HCT116 (cell line): ENCODE data around the gene NKTR. TPM values are rescaled to one million over a fixed set of nuclear protein-coding genes. Genes with fewer than 3 reads are reported as not detected.

Experiments used
- ATAC-seq: fragments of 200-7000 bp; cut with Tn5 transposase; 2 replicates; pipeline ENCODE4 v1.9.1; 2020; ENCODE audit warnings: mild to moderate bottlenecking, moderate library complexity
- BruUV-seq: library from RNA; stranded (reverse); fragments of 400-500 nt; replicated peaks from 2 replicates; lab custom pipeline; 2021; lab: Mats Ljungman, UMichigan
- CTCF ChIA-PET: fragments of 300-600 bp; sonication (Branson Sonifier 250); formaldehyde crosslinking; loops from one replicate; lab custom pipeline; 2021; ENCODE audit warnings: antibody characterized with exemption; lab: Charles Lee
- POLR2A ChIA-PET: fragments of 300-600, 350-600 bp; sonication (Branson Sonifier 250); formaldehyde crosslinking; loops from one replicate; lab custom pipeline; 2021; ENCODE audit warnings: antibody characterized with exemption; lab: Charles Lee
- RAD21 ChIA-PET, 2 experiments: fragments of 300-600 bp; sonication (Branson Sonifier 250); formaldehyde crosslinking; loops; one replicate each; lab custom pipeline; 2023; ENCODE audit warnings: low total read pairs in 2 of 2; ENCODE audit not compliant: uncharacterized antibody in 2 of 2, unreplicated experiment in 2 of 2, low non-redundant PET in 1 of 2; lab: Charles Lee
- DNase-seq: peaks from one replicate; pipeline ENCODE4 v3.0.0-alpha.2; 2010; ENCODE audit warnings: low read depth, low spot score
- H2AFZ ChIP-seq: fragments of 200-600 bp; shearing (Covaris generic), sonication (generic); 2 replicates; pipeline ENCODE4 v1.6.1; 2017; ENCODE audit warnings: low read depth, mixed run types, mixed read lengths, antibody characterized with exemption, low read length; ENCODE audit not compliant: poor library complexity, severe bottlenecking
- H3K27ac ChIP-seq: 2 replicates; pipeline ENCODE4 v1.5.1; 2012; ENCODE audit warnings: low read depth, low read length
- H3K27me3 ChIP-seq: fragments of 200-600 bp; sonication (generic); 2 replicates; pipeline ENCODE4 v1.6.1; 2016; ENCODE audit warnings: mixed run types, low read length, mixed read lengths; ENCODE audit not compliant: insufficient read depth
- H3K36me3 ChIP-seq, 2 experiments: fragments of 200-500 bp in 1 of 2; fragments of 200-600 bp in 1 of 2; sonication (Bioruptor generic) in 1 of 2; sonication (generic) in 1 of 2; 2 replicates each; pipeline versions ENCODE4 v1.5.1 to v1.6.1; 2014 to 2016; ENCODE audit warnings: low read length in 2 of 2, inconsistent platforms in 1 of 2, mixed read lengths in 1 of 2, mixed run types in 1 of 2; ENCODE audit not compliant: insufficient read depth in 2 of 2, control insufficient read depth in 1 of 2
- H3K4me1 ChIP-seq, 2 experiments: fragments of 200-600 bp in 1 of 2; sonication (generic) in 1 of 2; 2 replicates each; pipeline versions ENCODE4 v1.5.1 to v1.6.1; 2012 to 2017; ENCODE audit warnings: low read length in 2 of 2, inconsistent platforms in 1 of 2, mild to moderate bottlenecking in 1 of 2, mixed read lengths in 1 of 2, mixed run types in 1 of 2, moderate library complexity in 1 of 2; ENCODE audit not compliant: insufficient read depth in 2 of 2, control insufficient read depth in 1 of 2
- H3K4me2 ChIP-seq: fragments of 200-600 bp; sonication (generic); 2 replicates; pipeline ENCODE4 v1.6.1; 2017; ENCODE audit warnings: mixed run types, low read length, mixed read lengths
- H3K4me3 ChIP-seq, 2 experiments: fragments of 200-600 bp in 1 of 2; sonication (generic) in 1 of 2; replicated peaks in 1 of 2; 2 replicates each; pipeline ENCODE4 v1.5.1; 2011 to 2016; ENCODE audit warnings: low read length in 2 of 2, control low read depth in 1 of 2, low read depth in 1 of 2, mild to moderate bottlenecking in 1 of 2, mixed read lengths in 1 of 2, mixed run types in 1 of 2
- H3K79me2 ChIP-seq: fragments of 200-600 bp; sonication (generic); 2 replicates; pipeline ENCODE4 v1.6.1; 2017; ENCODE audit warnings: mild to moderate bottlenecking, mixed run types, low read length, moderate library complexity, mixed read lengths; ENCODE audit not compliant: insufficient read depth
- H3K9ac ChIP-seq: fragments of 200-600 bp; sonication (generic); 2 replicates; pipeline ENCODE4 v1.6.1; 2016; ENCODE audit warnings: low read length, mixed read lengths
- H3K9me2 ChIP-seq: fragments of 200-600 bp; sonication (generic), shearing (Covaris generic); 2 replicates; pipeline ENCODE4 v1.6.1; 2017; ENCODE audit warnings: mixed run types, mild to moderate bottlenecking, moderate library complexity; ENCODE audit not compliant: insufficient read depth
- H3K9me3 ChIP-seq, 2 experiments: fragments of 200-500 bp in 1 of 2; fragments of 200-600 bp in 1 of 2; sonication (Bioruptor generic) in 1 of 2; sonication (generic) in 1 of 2; 2 replicates each; pipeline ENCODE4 v1.6.1; 2014 to 2017; ENCODE audit warnings: low read length in 2 of 2, mixed read lengths in 2 of 2, inconsistent platforms in 1 of 2, low read depth in 1 of 2, mild to moderate bottlenecking in 1 of 2, mixed run types in 1 of 2, moderate library complexity in 1 of 2; ENCODE audit not compliant: control insufficient read depth in 1 of 2, insufficient read depth in 1 of 2
- H4K20me1 ChIP-seq: fragments of 200-600 bp; sonication (generic), shearing (Covaris generic); 2 replicates; pipeline ENCODE4 v1.6.1; 2017; ENCODE audit warnings: mixed run types, mild to moderate bottlenecking, moderate library complexity; ENCODE audit not compliant: insufficient read depth
- CBX3 ChIP-seq: IDR thresholded peaks from 2 replicates; pipeline ENCODE4 v1.6.1; 2012; ENCODE audit warnings: low read depth
- CTCF ChIP-seq, 3 experiments: fragments of 200-600 bp in 1 of 3; sonication (generic) in 1 of 3; IDR thresholded peaks in 2 of 3; conservative IDR thresholded peaks in 1 of 3; 2 replicates each; pipeline ENCODE4 v1.5.1; 2012 to 2017; ENCODE audit warnings: low read depth in 2 of 3, low read length in 2 of 3, antibody characterized with exemption in 1 of 3, borderline replicate concordance in 1 of 3, control low read depth in 1 of 3, mild to moderate bottlenecking in 1 of 3, mixed read lengths in 1 of 3, mixed run types in 1 of 3, moderate library complexity in 1 of 3; ENCODE audit not compliant: insufficient read depth in 1 of 3
- ELF1 ChIP-seq: IDR thresholded peaks from 2 replicates; pipeline ENCODE4 v1.6.1; 2012; ENCODE audit warnings: low read depth, borderline replicate concordance
- EZH2 ChIP-seq: fragments of 200-600 bp; sonication (generic); IDR thresholded peaks from 2 replicates; pipeline ENCODE4 v1.6.1; 2017; ENCODE audit warnings: antibody characterized with exemption, mixed run types
- POLR2A ChIP-seq: IDR thresholded peaks from 2 replicates; pipeline ENCODE4 v1.7.0; 2011; ENCODE audit warnings: borderline replicate concordance; ENCODE audit not compliant: insufficient read depth, insufficient read length; ENCODE audit errors: extremely low read depth
- POLR2AphosphoS5 ChIP-seq: IDR thresholded peaks from 2 replicates; pipeline ENCODE4 v1.6.1; 2011; ENCODE audit warnings: mild to moderate bottlenecking, low read depth, low read length, moderate library complexity
- SIN3A ChIP-seq: IDR thresholded peaks from 2 replicates; pipeline ENCODE4 v1.6.1; 2012; ENCODE audit warnings: low read depth
- ZFX ChIP-seq: fragments of 450-650 bp; IDR thresholded peaks from 2 replicates; pipeline ENCODE4 v1.6.1; 2017
- intact Hi-C: fragments of 100-400 bp; cut with micrococcal nuclease; formaldehyde crosslinking; loops from 2 replicates; pipeline ENCODE4 v1.10.0; 2022
- total RNA-seq: library from RNA; stranded (reverse); gene quantifications from one replicate; pipeline ENCODE4 v1.2.1, GENCODE V29; 2021; ENCODE audit not compliant: unreplicated experiment
- TF ChIP-seq, protein P1 (sequence below): IDR thresholded peaks from 2 replicates; pipeline ENCODE4 v1.6.1; 2012; ENCODE audit warnings: low read depth

NKTR gene
- total RNA-seq, 1 experiment from 2014 or later, result 59.7 TPM

DNA sequence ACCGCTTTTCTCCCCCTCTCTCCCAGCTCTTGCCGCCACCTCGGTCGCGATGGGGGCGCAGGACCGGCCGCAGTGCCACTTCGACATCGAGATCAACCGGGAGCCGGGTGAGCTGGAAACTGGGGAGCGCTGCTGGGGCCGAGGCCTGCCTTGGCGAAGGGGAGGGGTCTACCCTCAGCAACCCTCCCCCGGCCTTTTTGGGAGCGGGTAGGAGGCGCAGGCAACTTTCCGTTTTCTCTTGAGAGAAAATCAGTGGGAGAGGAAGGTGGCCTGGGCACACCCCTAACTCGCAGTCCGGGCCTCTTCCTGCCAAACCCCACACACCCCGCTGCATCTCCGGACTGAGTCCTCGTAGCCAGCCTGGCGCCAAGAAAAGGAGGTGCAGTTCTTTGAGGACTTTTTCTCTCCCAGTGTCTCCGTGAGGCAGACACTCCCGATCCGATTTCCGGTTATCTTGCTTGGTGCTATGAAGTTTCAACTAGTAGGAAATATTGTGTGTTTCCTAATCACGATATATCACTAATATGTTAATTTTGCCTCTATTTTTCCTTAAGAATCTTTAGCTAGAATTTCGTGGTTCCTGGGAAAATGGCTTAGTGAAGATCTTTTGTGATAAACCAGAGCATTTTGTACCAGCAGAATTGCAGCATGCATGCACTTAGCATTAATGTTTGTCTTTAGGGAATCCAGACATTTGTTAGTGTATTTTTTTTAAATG lies 631 bp downstream of the NKTR start:
- no peaks in the 10 kb centered on the region for H3K9me3 ChIP-seq

More for the DNA sequence above, 631 bp downstream of the NKTR start:
- peak overlapping the region; percentile 81 for H3K27ac ChIP-seq
- no peak for TF ChIP-seq EZH2
- TF ChIP-seq ELF1, result no peak
- TF ChIP-seq CTCF (IDR thresholded peaks at IDR 0.05 in 2 of 3, conservative IDR thresholded peaks at IDR 0.05 in 1 of 3; ENCODE audit: borderline replicate concordance in 1 of 3, insufficient read depth in 1 of 3, low read depth in 2 of 3, low read length in 2 of 3), result 0 out of 6 replicates have a peak, but pooled peaks of 1 of the 3 experiments have one; percentile 10
- no peak for TF ChIP-seq POLR2AphosphoS5
- TF ChIP-seq SIN3A, result no peak
- TF ChIP-seq ZFX, result peak; percentile 62
- no peak for TF ChIP-seq CBX3
- TF ChIP-seq, protein P1, sequence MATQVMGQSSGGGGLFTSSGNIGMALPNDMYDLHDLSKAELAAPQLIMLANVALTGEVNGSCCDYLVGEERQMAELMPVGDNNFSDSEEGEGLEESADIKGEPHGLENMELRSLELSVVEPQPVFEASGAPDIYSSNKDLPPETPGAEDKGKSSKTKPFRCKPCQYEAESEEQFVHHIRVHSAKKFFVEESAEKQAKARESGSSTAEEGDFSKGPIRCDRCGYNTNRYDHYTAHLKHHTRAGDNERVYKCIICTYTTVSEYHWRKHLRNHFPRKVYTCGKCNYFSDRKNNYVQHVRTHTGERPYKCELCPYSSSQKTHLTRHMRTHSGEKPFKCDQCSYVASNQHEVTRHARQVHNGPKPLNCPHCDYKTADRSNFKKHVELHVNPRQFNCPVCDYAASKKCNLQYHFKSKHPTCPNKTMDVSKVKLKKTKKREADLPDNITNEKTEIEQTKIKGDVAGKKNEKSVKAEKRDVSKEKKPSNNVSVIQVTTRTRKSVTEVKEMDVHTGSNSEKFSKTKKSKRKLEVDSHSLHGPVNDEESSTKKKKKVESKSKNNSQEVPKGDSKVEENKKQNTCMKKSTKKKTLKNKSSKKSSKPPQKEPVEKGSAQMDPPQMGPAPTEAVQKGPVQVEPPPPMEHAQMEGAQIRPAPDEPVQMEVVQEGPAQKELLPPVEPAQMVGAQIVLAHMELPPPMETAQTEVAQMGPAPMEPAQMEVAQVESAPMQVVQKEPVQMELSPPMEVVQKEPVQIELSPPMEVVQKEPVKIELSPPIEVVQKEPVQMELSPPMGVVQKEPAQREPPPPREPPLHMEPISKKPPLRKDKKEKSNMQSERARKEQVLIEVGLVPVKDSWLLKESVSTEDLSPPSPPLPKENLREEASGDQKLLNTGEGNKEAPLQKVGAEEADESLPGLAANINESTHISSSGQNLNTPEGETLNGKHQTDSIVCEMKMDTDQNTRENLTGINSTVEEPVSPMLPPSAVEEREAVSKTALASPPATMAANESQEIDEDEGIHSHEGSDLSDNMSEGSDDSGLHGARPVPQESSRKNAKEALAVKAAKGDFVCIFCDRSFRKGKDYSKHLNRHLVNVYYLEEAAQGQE, result no peak
- TF ChIP-seq POLR2A, result no peak
- H3K4me2 ChIP-seq, result peak overlapping the region; percentile 89
- peaks cover 7 to 30% of the 10 kb centered on the region in 2 experiments; a peak in 3 of 4 replicates for H3K4me1 ChIP-seq
- H3K9me2 ChIP-seq, result no peaks in the 10 kb centered on the region
- intact Hi-C loops, result loop anchor here (5.0 kb wide), 1 partner anchor 51 kb away; the partner anchor contains the start of gene ZBTB47
- ChIA-PET RAD21 (no interaction called here), POLR2A (interaction anchor here (1.0 to 1.8 kb wide), 6 partner anchors 7 to 51 kb away, joined by 3 to 16 read pairs (median 4); partner anchors contain the start of gene SS18L2), CTCF (interaction anchor here (1.0 to 1.5 kb wide), 6 partner anchors 8 to 371 kb away, joined by 3 to 9 read pairs (median 4); partner anchors contain the start of gene SS18L2)
- H3K27me3 ChIP-seq, result no peaks in the 10 kb centered on the region
- no peak overlapping the region for H2AFZ ChIP-seq
- peak overlapping the region; percentile 89 for H3K9ac ChIP-seq
- ATAC-seq (peak; percentile 42), DNase-seq (no peak)
- peak overlapping the region; percentile 75 to 85 for H3K4me3 ChIP-seq
- BruUV-seq, result no TSS peak
- 0 out of 4 replicates have a peak, but pooled peaks cover 0 to 3% of the 10 kb centered on the region in 2 experiments for H3K36me3 ChIP-seq
- no peaks in the 10 kb centered on the region for H4K20me1 ChIP-seq
- peaks cover 53% of the 10 kb centered on the region for H3K79me2 ChIP-seq
